PC-3 (cell line): Measurements from ENCODE around the gene PHKA1. TPM values are rescaled to one million over a fixed set of nuclear protein-coding genes. Genes with fewer than 3 reads are reported as not detected.

Source experiments
- ATAC-seq: fragments of 200-7000 bp; cut with Tn5 transposase; 2 replicates; pipeline ENCODE4 v1.9.1; 2020; ENCODE audit warnings: mild to moderate bottlenecking, moderate library complexity
- BruUV-seq: library from RNA; stranded (reverse); fragments of 400-500 nt; replicated peaks from 2 replicates; lab custom pipeline; 2021; lab: Mats Ljungman, UMichigan
- CTCF ChIA-PET: fragments of 300-600 bp; sonication (Branson Sonifier 250); formaldehyde crosslinking; loops from one replicate; lab custom pipeline; 2022; ENCODE audit warnings: antibody characterized with exemption; lab: Charles Lee
- POLR2A ChIA-PET: fragments of 300-600 bp; sonication (Branson Sonifier 250); formaldehyde crosslinking; loops from one replicate; lab custom pipeline; 2022; ENCODE audit warnings: antibody characterized with exemption; ENCODE audit not compliant: unreplicated experiment; lab: Charles Lee
- DNase-seq: peaks from one replicate; pipeline ENCODE4 v3.0.0-alpha.2; 2015
- H2AFZ ChIP-seq: fragments of 300-600 bp; sonication (generic); 2 replicates; pipeline ENCODE4 v1.6.0; 2016; ENCODE audit warnings: antibody characterized with exemption, low read length
- H3F3A ChIP-seq: fragments of 300-600 bp; sonication (generic); one replicate; pipeline ENCODE4 v1.6.0; 2017; ENCODE audit warnings: antibody characterized with exemption, low read length, control low read depth, mild to moderate bottlenecking; ENCODE audit not compliant: unreplicated experiment
- H3K27ac ChIP-seq: fragments of 300-600 bp; sonication (generic); 2 replicates; pipeline ENCODE4 v1.5.1; 2016; ENCODE audit warnings: mild to moderate bottlenecking, low read length
- H3K27me3 ChIP-seq: fragments of 300-600 bp; sonication (generic); 2 replicates; pipeline ENCODE4 v1.6.1; 2016; ENCODE audit warnings: low read length, mixed read lengths
- H3K36me3 ChIP-seq: fragments of 300-600 bp; sonication (generic); 2 replicates; pipeline ENCODE4 v1.6.1; 2016; ENCODE audit warnings: low read depth, mixed run types, low read length, mixed read lengths
- H3K4me1 ChIP-seq: fragments of 300-600 bp; sonication (generic); 2 replicates; pipeline ENCODE4 v1.5.1; 2016; ENCODE audit warnings: low read length; ENCODE audit not compliant: insufficient read depth
- H3K4me2 ChIP-seq: fragments of 300-600 bp; sonication (generic); 2 replicates; pipeline ENCODE4 v1.6.0; 2016; ENCODE audit warnings: low read length
- H3K4me3 ChIP-seq: fragments of 300-600 bp; sonication (generic); 2 replicates; pipeline ENCODE4 v1.5.1; 2016; ENCODE audit warnings: mild to moderate bottlenecking, low read length, mixed read lengths
- H3K79me2 ChIP-seq: fragments of 300-600 bp; sonication (generic); 2 replicates; pipeline ENCODE4 v1.6.1; 2017; ENCODE audit warnings: low read length, mixed read lengths
- H3K9ac ChIP-seq: fragments of 300-600 bp; sonication (generic); 2 replicates; pipeline ENCODE4 v1.6.0; 2016; ENCODE audit warnings: mild to moderate bottlenecking, low read length
- H3K9me2 ChIP-seq: fragments of 300-600 bp; sonication (generic); replicated peaks from 2 replicates; pipeline ENCODE4 v1.6.1; 2016; ENCODE audit warnings: mixed run types, low read length, mixed read lengths
- H3K9me3 ChIP-seq: fragments of 300-600 bp; sonication (generic); 2 replicates; pipeline ENCODE4 v1.6.1; 2016; ENCODE audit warnings: low read length, mixed read lengths
- H4K20me1 ChIP-seq: fragments of 300-600 bp; sonication (generic); 2 replicates; pipeline ENCODE4 v1.6.1; 2016; ENCODE audit warnings: low read length, mixed read lengths
- CTCF ChIP-seq: fragments of 300-600 bp; sonication (generic); conservative IDR thresholded peaks from 2 replicates; pipeline ENCODE4 v1.5.1; 2017; ENCODE audit warnings: antibody characterized with exemption, low read depth, mild to moderate bottlenecking, low read length
- EZH2 ChIP-seq: fragments of 300-600 bp; sonication (generic); IDR thresholded peaks from one replicate; pipeline ENCODE4 v1.6.1; 2017; ENCODE audit warnings: antibody characterized with exemption, mild to moderate bottlenecking, low read length; ENCODE audit not compliant: unreplicated experiment
- EZH2phosphoT487 ChIP-seq: fragments of 300-600 bp; sonication (generic); IDR thresholded peaks from 2 replicates; pipeline ENCODE4 v1.6.1; 2018; ENCODE audit warnings: mild to moderate bottlenecking, antibody characterized with exemption, low read length, borderline replicate concordance
- intact Hi-C: fragments of 100-400 bp; cut with micrococcal nuclease; formaldehyde crosslinking; loops from 2 replicates; pipeline ENCODE4 v1.9.0; 2023
- total RNA-seq: library from RNA; depleted of rRNA; stranded (reverse); fragments of >200 nt; gene quantifications from 2 replicates; pipeline ENCODE4 v1.2.3, GENCODE V29; 2014; rRNA removed

The PHKA1 gene
- total RNA-seq, 1 experiment from 2014 or later, result 28.5 TPM

- Histone ChIP-seq H3K27ac (no peak overlapping the region), H3K4me3 (no peak overlapping the region), H3K4me1 (no peaks in the 10 kb centered on the region), H3K9ac (no peak overlapping the region), H3K27me3 (no peaks in the 10 kb centered on the region), H3F3A (no peaks in the 10 kb centered on the region), H3K9me2 (no peaks in the 10 kb centered on the region), H4K20me1 (no peaks in the 10 kb centered on the region), H2AFZ (no peak overlapping the region), H3K9me3 (no peaks in the 10 kb centered on the region), H3K79me2 (no peaks in the 10 kb centered on the region), H3K4me2 (no peak overlapping the region), H3K36me3 (no peaks in the 10 kb centered on the region)
- BruUV-seq, result no TSS peak
- DNase-seq (no peak), ATAC-seq (no peak)
- ChIA-PET POLR2A (no interaction called here), CTCF (no interaction called here)
- intact Hi-C loops, result no loop called here
- TF ChIP-seq CTCF (no peak), EZH2 (no peak), EZH2phosphoT487 (no peak)
Measured at GRCh38 chrX:72532366-72532765, 181.7 kb downstream of the PHKA1 start.

Other genes starting within 250 kb of the PHKA1 start
- 28.5 and 40.5 TPM in 2 replicates for gene HDAC8, start 141.5 kb downstream of the PHKA1 start, total RNA-seq
- gene DMRTC1B, start 62.6 kb upstream of the PHKA1 start, total RNA-seq, result not detected in 2 replicates
- not detected in 2 replicates for gene FAM236B, start 68.4 kb upstream of the PHKA1 start, total RNA-seq
- gene FAM236D, start 93.9 kb upstream of the PHKA1 start, total RNA-seq, result not detected in 2 replicates
- not detected in 2 replicates for gene FAM236C, start 198.3 kb upstream of the PHKA1 start, total RNA-seq
- gene FAM236A, start 223.9 kb upstream of the PHKA1 start, total RNA-seq, result not detected in 2 replicates
- not detected in 2 replicates for gene DMRTC1, start 229.5 kb upstream of the PHKA1 start, total RNA-seq